GM21515 (cell line): ENCODE data around the gene UFD1.

Source experiments
- ATAC-seq: cut with Tn5 transposase; IDR thresholded peaks from one replicate; pipeline ENCODE4 v1.9.1; 2021; ENCODE audit not compliant: unreplicated experiment

Gene UFD1

GRCh38 chr22:19430890-19431541 lies 48.0 kb downstream of the UFD1 start:
- no peak for ATAC-seq

- ATAC-seq, result no peak
Measured at GRCh38 chr22:19429950-19430889, 48.8 kb downstream of the UFD1 start.

DNA sequence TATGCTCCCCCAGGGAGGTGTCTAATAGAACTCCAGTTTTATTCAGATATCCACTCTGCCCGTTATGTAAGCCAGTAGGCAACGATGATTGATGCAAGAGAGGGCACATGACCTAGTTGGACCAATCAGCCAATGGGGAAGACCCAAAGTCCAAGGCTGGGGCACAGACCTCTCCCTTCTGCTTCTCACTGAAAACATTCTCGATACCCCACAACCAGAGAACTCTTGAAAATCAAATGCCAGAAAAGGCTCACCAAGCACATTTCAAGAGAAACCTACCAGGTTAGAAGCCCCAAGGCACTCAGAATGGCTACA lies 54.9 kb downstream of the UFD1 start:
- ATAC-seq, result no peak

GRCh38 chr22:19422440-19423301 lies 56.3 kb downstream of the UFD1 start:
- ATAC-seq, result no peak

- ATAC-seq, result no peak
Measured at GRCh38 chr22:19420321-19420720, 58.7 kb downstream of the UFD1 start.

GRCh38 chr22:19419464-19420178 lies 59.4 kb downstream of the UFD1 start:
- no peak for ATAC-seq

GRCh38 chr22:19419086-19419463 lies 59.9 kb downstream of the UFD1 start:
- no peak for ATAC-seq

DNA sequence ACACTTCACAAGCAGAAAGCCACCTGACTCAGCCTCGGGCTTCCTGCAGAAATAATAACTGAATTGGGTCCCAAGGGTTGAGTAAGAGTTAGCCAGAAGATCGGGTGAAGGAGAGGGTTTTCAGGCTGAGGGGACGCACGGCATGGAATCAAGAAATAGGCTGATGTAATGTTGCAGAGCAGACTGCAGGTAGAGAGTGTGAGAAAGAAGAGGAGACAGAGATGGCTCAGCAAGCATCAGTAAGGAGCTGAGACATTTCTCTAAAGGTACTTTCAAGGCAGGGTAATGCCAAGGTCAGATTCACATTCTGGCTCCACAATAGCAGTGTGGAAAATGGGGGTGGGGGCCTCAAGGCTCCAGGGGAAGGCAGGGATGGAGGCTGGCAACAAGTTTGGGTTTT lies 66.1 kb downstream of the UFD1 start:
- no peak for ATAC-seq

GRCh38 chr22:19412478-19412877 lies 66.5 kb downstream of the UFD1 start:
- ATAC-seq, result no peak

DNA sequence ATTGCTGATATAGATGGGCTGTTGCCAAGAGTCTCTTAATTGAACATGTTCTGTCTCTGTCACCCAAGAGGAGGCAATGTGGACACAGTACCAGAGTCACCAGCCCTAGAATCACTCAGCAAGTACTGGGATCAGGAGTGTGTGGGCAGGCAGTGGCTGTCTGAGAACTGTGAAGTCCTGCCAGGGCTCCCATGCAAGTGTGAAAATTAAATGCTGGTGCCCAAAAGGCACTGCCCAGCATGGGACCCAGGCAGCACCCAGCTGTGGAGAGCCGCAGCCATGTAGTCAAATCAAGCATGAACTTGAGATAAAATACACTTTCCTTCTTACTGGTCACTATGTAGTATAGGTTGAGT lies 67.3 kb downstream of the UFD1 start:
- no peak for ATAC-seq

DNA sequence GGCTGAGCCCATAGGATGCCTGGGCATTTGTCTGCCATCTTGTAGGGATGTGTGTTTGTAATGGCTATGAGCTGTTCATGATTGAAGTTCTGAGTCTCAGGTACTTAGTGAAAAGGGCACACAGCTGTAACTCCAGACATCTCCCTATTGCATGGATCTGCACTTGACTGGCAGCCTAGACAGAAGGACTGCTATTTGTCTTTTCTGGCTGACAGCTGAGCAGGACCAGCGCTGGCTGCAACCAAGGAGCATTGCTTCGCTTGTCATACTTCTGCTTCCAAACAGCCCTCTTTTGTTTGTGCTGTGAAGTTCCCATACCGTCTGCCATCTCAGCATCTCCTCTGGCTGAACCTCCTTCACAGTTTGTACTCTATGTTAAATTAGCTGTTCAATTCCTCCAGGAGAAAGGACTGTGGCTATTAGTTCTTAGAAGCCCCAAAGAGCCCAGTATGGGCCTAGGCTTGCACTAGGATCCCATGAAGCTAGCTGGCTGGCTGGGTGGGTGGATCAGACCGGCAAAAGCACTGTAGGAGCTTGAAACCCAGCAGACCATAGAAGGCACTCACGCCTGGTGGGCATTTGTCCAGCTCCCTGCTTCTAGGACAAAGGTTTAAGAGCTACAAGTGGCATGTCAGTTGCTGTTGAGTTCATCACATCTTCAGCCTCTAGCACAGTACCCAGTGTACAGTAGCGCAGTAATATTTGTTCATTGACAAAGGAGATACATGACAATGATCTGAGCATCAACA lies 67.9 kb downstream of the UFD1 start:
- ATAC-seq, result no peak

DNA sequence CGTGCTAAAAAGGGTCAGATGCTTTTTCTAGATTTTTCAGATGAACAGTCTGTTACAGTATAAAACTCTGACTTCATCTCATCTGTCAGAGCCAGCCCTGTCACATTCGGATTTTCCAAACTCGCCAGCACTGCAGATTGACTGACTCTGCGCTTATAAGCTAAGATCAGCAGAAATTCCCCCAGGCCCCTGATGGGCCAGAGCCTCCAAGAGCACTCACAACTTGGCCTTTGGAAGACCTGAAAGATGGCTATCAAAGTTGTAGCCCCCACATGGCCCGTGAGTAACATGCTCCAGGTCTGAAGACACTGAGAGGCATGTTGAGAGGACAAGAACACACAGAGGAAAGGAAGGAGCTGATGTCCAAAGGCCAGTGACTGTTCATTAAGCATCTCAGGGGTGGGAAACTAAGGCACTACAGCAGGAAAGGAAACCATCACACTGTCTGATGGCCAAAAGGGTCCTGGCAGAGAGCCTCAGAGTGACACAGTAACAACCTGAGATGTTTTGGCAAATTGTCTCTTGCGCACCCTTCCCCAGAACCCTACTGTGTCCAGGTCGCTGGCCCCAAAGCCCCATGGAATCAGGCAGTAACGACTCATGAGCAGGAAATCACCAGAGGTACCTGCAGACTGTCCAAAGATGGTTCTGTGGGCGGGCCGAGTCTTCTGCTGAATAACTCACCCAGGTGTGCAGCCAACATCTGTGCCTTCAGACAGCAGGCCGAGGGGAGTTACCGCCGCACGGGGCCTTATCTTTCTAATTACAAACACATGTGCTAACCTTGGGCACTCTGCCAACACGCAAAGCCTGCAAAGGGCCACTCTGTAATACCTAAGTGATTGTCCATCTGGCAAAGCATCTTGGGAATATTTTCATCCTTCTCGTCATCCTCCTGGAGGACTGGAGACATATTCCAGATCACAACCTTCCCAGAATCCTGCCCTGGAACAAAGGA lies 71.1 kb downstream of the UFD1 start:
- no peak for ATAC-seq

DNA sequence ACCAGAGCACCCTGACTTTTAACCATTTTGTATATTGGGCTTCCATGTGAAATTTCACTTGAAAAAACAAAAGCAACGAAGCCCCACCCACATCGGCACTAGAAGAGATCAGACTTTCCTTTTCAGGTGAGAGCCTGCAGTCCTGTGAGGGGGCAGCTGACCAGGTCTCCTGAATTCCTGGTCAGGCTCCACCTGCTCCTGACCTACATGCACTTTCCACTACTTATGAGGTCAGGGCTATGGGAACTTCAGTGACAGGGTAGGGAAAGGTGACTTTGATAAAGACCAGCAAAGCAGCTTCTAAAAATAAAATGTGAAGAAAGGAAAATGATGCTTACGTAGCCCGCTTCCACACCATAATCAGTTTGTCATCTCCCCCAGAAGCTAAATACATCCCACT lies 72.1 kb downstream of the UFD1 start:
- ATAC-seq, result no peak

GRCh38 chr22:19406281-19406811 lies 72.6 kb downstream of the UFD1 start:
- no peak for ATAC-seq

- ATAC-seq, result no peak
Measured at GRCh38 chr22:19405652-19406051, 73.3 kb downstream of the UFD1 start.

DNA sequence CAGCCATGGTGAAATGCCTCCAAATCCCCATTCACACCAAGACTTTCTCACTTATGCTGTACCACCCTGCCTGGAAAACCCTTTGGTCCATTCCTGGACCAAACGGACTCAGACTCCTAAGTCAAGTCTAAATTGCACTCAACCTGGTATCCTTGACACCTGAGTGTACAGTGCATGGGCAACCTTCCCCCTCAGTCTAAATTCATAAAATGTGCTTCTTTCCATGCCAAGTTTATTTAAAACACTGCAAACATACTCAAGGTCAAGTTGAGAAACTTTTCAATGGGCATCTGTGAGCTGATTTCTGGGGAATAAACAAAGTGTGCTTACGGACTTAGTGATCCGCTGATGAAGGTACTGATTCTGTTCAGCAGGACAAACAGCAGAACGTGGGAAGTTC lies 73.9 kb downstream of the UFD1 start:
- no peak for ATAC-seq

- no peak for ATAC-seq
Measured at GRCh38 chr22:19404676-19405075, 74.3 kb downstream of the UFD1 start.

GRCh38 chr22:19402642-19403191 lies 76.3 kb downstream of the UFD1 start:
- ATAC-seq, result no peak

GRCh38 chr22:19401483-19401882 lies 77.5 kb downstream of the UFD1 start:
- no peak for ATAC-seq
